GM19328 (cell line): ENCODE data around the gene SRP68.
"Not testable (repeated sequence)": the region's sequence is repeated elsewhere in the genome, so short reads cannot be mapped to it uniquely, and the experiment has no call there.

Experiments used
- ATAC-seq: cut with Tn5 transposase; IDR thresholded peaks from one replicate; pipeline ENCODE4 v1.9.1; 2021; ENCODE audit warnings: mild to moderate bottlenecking, moderate library complexity; ENCODE audit not compliant: unreplicated experiment

The SRP68 gene

GRCh38 chr17:76077584-76078110 lies 5.3 kb upstream of the SRP68 start:
- no peak for ATAC-seq

GRCh38 chr17:76076765-76077583 lies 4.7 kb upstream of the SRP68 start:
- no peak for ATAC-seq

- ATAC-seq, result no peak
Measured at GRCh38 chr17:76076146-76076764, 3.9 kb upstream of the SRP68 start.

- ATAC-seq, result no peak
Measured at GRCh38 chr17:76075364-76076145, 3.2 kb upstream of the SRP68 start.

- ATAC-seq, result no peak
Measured at GRCh38 chr17:76074390-76075363, 2.4 kb upstream of the SRP68 start, which contains the start of gene GALR2. TSS of gene GALR2 (plus strand) at chr17:76074781. CDS start at chr17:76074884, 103 bp downstream.

GRCh38 chr17:76071531-76072147 lies 678 bp downstream of the SRP68 start:
- no peak for ATAC-seq

GRCh38 chr17:76065775-76066174 lies 6.5 kb downstream of the SRP68 start:
- ATAC-seq, result no peak

- ATAC-seq, result no peak
Measured at GRCh38 chr17:76063875-76064546, 8.3 kb downstream of the SRP68 start.

- not testable (repeated sequence) for ATAC-seq
Measured at GRCh38 chr17:76058264-76058663, 14.1 kb downstream of the SRP68 start.

- ATAC-seq, result no peak
Measured at GRCh38 chr17:76056882-76057281, 15.4 kb downstream of the SRP68 start.

- ATAC-seq, result no peak
Measured at GRCh38 chr17:76054112-76054476, 18.2 kb downstream of the SRP68 start.

GRCh38 chr17:76053246-76054111 lies 18.8 kb downstream of the SRP68 start:
- ATAC-seq, result no peak

GRCh38 chr17:76051561-76051960 lies 20.8 kb downstream of the SRP68 start:
- ATAC-seq, result no peak

GRCh38 chr17:76050538-76051467 lies 21.5 kb downstream of the SRP68 start:
- no peak for ATAC-seq

- ATAC-seq, result no peak
Measured at GRCh38 chr17:76049836-76050537, 22.3 kb downstream of the SRP68 start.

- ATAC-seq, result no peak
Measured at GRCh38 chr17:76049239-76049638, 23.1 kb downstream of the SRP68 start.

- ATAC-seq, result no peak
Measured at GRCh38 chr17:76048711-76049110, 23.6 kb downstream of the SRP68 start.
